Suprapubic skin (tissue), 3 donors: ENCODE measurements around the gene XXYLT1.

Experiments used
- POLR2A ChIP-seq, 2 donors: fragments of 450-650 bp; IDR thresholded peaks; one replicate each; pipeline ENCODE4 v1.6.1; 2017; ENCODE audit warnings: antibody characterized with exemption in 2 of 2, mild to moderate bottlenecking in 2 of 2, moderate library complexity in 2 of 2
- TF ChIP-seq, protein P1 (sequence below), 2 donors: fragments of 200-600 bp in 1 of 2; fragments of 450-650 bp in 1 of 2; sonication (generic) in 1 of 2; IDR thresholded peaks; one replicate each; pipeline ENCODE4 v1.5.1; 2016 to 2019; ENCODE audit warnings: antibody characterized with exemption in 2 of 2, mild to moderate bottlenecking in 1 of 2, moderate library complexity in 1 of 2

DNA sequence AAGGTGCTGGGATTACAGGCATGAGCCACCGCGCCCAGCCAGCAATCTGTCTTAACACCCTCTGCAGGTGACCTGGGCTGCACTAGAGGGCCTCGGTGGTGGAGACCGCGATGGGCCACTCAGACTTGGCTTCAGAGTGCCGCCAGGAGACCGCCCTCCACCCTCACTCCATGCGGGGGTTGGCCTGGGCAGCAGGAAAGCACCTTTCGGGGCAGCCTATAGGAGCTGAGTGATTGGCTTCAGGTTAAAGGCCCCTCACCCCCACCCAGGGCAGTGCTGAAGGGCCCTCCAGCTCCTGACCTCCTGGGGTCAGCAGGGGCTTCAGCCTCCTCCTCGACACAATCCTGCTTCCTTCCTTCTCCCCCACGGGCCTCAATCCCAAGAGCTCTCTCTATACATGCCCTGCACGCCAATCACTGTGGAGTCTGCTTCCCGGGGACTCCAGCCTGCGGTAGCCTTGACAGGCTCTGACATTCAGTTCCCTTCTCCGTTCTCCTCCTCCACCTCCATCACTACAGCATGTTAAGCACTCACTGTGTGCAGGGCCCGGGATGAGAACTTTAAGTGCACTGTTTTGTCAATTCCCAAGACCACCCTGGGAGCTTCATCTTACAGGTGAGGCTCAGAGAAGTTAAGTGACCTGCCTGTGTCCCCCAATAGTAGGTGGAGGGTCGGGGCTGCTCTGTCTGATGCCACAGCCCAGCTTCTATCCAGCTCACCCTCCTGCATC lies 225.3 kb downstream of the XXYLT1 start:
- TF ChIP-seq, protein P1, sequence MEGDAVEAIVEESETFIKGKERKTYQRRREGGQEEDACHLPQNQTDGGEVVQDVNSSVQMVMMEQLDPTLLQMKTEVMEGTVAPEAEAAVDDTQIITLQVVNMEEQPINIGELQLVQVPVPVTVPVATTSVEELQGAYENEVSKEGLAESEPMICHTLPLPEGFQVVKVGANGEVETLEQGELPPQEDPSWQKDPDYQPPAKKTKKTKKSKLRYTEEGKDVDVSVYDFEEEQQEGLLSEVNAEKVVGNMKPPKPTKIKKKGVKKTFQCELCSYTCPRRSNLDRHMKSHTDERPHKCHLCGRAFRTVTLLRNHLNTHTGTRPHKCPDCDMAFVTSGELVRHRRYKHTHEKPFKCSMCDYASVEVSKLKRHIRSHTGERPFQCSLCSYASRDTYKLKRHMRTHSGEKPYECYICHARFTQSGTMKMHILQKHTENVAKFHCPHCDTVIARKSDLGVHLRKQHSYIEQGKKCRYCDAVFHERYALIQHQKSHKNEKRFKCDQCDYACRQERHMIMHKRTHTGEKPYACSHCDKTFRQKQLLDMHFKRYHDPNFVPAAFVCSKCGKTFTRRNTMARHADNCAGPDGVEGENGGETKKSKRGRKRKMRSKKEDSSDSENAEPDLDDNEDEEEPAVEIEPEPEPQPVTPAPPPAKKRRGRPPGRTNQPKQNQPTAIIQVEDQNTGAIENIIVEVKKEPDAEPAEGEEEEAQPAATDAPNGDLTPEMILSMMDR (IDR thresholded peaks at IDR 0.05), result no peak
- TF ChIP-seq POLR2A (IDR thresholded peaks at IDR 0.05), result no peak
